Activated T-cell treated with anti-CD3 and anti-CD28 coated beads, Interleukin-2, amount 50 U/mL, for 1 hour (primary cell): ENCODE data around the gene MPRIP.
"Not testable (repeated sequence)": the region's sequence is repeated elsewhere in the genome, so short reads cannot be mapped to it uniquely, and the experiment has no call there.

Source experiments
- DNase-seq: peaks from one replicate; pipeline ENCODE4 v3.0.0-alpha.2; 2020

MPRIP gene

DNA sequence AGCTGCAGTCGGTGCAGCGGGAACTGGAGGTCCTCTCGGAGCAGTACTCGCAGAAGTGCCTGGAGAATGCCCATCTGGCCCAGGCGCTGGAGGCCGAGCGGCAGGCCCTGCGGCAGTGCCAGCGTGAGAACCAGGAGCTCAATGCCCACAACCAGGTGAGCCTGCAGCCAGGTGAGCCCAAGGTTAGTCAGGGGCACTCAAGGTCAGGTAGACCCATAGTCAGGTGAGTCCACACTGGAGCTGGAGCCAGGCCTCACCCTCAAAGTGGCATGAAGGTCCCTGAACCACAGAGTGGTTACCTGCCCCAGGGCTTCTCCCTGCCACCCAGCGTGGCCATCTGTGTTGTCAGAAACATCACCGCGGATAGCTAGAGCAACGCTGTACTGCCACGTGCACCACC lies 131.7 kb downstream of the MPRIP start:
- DNase-seq = no peak

DNA sequence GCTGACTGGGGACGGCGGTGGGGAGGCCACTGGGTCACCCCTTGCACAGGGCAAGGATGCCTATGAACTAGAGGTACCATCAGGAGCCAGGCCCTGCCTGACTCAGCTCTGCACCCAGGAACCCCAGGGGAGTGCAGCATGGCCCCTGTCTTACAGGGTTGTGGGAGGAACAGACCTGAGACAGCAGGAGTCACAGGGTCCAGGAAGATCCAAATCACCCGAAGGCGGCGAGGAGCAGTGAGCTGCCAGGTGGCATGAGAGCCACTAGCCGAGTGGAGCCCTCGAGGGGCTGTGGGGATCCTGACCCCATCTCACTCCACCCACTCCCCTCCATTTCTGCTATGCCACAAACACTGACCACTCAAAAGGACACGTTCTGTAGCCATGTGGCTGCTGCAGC lies 133.1 kb downstream of the MPRIP start:
- no peak for DNase-seq

DNA sequence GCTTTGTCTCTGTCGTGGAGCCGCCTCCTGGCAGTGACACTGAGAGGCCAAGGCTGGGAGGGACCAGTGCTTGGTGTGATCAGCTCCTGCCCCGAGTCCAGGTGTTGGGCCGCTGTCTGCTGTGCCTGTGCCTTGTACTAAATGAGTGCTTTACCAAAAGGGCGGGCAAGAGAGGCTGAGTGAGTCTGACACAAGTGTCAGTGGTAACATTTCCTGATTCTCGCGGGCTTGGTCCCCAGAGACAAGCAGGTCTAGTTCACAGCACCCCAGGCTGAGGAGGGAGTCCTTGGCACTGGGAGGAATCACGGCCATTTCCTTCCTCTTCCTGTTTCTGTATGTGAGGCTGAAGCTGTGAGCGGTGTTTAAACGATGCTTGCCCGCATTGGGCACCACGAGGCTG lies 133.7 kb downstream of the MPRIP start:
- DNase-seq = no peak

DNA sequence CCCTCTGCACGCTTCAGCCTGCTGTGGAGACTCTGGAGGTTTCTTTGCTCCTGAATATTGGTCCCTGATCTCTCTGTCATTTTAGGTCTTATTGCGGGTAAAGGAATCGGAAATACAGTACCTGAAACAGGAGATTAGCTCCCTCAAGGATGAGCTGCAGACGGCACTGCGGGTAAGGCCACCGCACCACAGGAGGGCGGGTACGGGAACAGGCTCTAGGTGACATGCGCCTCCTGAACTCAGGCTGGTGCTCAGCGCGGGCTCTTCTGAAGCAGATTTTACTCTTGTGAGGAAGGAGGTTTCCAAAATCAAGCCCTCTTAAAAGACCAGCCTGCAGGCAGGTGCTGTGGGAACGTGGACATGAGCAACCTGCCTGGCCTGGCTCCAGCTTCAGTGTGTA lies 134.1 kb downstream of the MPRIP start:
- no peak for DNase-seq

DNA sequence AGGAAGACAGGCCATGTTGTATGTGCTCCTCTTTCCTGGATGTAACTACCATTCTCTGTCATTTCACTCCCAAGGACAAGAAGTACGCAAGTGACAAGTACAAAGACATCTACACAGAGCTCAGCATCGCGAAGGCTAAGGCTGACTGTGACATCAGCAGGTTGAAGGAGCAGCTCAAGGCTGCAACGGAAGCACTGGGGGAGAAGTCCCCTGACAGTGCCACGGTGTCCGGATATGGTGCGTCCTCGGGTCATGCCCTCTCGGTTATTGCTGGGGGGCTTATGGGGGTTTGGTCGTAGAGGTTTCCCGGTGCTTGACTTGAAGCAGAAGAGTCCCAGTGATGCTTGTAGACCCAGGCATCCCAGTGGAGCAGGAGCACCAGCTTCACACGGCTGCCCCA lies 134.9 kb downstream of the MPRIP start:
- no peak for DNase-seq

DNA sequence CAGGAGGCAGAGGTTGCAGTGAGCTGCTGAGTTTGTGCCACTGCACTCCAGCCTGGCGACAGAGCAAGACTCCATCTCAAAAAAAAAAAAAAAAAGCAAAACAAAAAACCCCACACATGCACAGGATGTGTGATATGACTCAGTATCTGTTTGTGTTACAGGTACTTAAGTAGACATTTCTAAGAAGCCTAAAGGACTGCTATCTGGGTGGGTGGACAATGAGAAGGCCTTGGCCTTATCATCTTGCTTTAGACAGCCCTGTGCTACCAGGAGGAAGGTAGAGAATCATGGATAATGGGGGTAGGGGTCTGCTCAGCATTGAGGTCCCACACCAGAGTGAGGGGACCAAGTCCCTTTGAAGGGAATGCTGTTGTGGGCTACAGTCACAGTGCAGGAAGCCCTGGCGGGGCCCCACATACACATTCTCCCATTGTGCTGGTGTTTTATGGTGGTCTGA lies 137.1 kb downstream of the MPRIP start:
- peak; percentile 46 for DNase-seq

DNA sequence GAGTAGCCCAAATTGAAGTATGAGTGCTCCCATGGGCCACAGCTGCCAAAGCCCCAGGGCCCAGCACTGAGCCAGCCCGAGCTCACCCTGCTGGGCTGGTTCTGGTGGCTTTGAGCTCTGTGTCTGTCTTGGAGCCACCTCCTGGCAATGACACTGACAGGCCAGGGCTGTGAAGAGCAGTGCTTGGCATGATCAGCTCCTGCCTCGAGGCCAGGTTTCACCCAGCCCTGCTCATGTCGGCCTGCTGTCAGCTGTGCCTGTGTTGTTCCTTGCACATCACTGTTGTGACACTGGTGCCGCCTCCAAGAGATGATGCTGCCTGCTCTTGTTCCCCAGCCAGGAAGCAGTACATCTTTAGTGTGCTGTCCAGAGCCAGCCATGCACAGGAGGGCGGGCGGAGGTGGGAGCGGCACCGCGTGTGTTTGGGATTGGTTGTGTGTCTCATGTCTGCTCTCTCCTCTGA lies 137.9 kb downstream of the MPRIP start:
- peak; percentile 45 for DNase-seq

DNA sequence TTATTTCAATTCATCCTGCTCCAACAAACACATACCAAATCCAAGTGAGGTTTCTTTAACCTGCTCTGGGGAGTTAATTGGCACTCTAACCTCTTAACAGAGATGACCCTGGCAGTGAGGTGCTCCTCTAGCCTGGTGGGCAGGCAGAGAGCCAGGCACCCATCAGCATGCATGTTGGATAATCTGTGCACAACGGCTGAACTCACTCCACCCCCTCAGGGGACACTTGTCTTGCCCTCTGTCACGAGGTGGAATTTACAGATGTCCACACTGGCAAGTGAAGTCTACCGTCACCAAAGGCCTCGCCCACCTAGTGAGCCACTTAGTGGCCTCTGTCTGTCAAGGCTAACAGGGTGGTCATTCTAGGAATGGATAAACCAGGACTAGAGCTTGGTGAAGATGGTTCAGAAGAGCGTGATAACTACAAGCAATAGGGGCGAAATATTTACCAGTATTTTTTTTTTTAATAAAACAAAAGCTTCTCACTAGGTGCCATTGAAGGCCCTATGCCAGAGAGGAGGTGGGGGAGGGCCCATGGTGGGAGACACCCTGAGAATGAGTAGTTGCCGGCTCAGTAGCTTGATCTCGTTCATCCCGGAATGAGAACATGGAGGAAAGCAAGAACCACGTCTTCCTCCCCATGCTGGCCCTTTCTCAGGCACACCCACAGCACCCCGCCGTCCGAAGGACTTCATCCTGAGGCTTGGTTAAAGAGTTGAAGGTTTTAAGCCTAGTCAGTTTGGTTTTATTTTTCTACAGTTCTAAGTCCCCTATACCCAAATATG lies 138.7 kb downstream of the MPRIP start:
- DNase-seq = no peak

DNA sequence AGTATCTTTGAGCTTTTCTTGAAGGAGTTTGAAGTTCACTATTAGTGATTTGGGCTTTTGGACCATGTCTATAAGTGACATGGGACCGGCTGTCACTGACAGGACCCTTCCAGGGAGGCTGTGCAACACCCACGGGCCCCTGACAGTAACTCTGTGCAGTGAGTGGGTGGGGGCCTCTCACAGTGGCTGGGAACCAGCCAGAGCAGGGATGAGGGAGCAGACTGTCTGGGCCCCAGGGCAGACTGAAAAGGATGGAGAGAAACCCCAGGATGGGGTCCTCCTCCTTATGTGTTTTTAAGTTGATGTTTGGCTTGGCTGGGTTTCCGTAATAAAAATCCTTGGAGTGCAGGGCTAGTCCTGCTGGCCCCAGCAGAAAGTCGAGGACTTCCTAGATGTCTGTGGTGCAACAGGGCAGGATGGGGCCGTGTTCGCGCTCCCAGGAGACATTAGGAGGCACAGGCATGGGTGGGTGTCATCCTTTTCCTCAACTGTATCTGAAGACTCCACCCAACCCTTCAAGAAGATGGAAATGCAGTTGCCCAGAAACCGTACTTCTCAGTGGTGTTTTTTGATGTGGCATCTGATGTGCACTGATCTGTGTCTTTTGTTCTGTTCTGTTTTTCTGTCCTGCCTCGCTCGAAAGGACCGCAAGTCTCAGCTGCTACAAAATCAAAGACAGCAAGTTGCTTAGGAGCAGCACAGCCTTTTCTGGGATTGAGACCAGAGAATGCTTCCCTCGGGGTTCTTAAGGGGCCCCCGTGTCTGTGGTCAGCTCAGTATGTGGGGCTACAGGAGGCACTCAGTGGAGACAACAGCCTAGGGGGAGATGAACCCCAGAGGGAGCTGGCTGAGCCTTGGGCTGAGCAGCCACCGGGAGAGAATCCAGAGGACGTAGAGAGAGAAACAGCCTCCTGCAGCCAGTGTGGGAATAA lies 139.7 kb downstream of the MPRIP start:
- peak; percentile 51 for DNase-seq

DNA sequence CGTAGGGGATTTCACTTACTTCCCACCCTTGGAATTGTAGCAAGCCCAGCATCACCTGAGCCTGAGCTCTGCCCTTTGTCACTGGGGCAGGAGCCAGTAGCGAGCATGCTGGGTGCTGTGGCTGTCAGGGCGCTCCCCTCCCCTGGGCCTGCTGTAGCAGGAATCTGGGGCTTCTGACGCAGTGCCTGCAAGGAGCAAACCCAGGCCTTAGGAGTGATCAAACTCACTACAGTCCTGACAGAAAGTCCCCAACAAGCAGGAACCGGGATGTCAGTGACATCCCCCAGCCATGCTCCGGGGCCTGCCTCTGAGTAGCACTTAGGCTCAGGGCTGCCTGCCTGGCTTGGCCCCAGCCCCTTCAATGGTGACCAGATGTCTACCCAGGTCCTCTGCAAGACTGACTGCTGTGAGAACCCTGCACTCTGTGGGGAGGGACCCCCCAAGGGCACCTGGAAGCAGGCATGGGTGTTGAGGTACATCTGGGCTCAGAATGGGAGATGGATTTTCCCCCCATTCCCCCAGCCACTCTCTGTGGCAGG lies 140.4 kb downstream of the MPRIP start:
- no peak for DNase-seq

DNA sequence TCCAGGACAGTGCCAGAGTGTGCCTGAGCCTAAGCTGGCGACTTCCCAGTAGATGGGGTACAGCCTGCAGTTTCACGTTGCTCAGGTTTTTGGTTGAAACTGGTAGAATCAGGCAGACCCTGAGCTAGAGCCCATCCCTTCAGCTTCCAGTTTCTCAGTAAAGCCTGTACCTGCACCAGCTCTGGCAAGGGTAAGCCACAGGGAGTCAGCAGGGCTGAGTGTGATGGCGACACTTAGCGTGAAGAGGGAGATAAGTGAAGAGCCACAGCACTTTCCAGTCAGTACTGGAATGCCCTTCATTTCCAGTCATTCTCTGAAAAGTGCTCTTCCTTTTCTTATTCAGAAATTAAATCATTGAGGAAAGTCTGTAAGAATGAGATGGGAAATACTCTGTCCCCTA lies 141.5 kb downstream of the MPRIP start:
- DNase-seq = no peak

DNA sequence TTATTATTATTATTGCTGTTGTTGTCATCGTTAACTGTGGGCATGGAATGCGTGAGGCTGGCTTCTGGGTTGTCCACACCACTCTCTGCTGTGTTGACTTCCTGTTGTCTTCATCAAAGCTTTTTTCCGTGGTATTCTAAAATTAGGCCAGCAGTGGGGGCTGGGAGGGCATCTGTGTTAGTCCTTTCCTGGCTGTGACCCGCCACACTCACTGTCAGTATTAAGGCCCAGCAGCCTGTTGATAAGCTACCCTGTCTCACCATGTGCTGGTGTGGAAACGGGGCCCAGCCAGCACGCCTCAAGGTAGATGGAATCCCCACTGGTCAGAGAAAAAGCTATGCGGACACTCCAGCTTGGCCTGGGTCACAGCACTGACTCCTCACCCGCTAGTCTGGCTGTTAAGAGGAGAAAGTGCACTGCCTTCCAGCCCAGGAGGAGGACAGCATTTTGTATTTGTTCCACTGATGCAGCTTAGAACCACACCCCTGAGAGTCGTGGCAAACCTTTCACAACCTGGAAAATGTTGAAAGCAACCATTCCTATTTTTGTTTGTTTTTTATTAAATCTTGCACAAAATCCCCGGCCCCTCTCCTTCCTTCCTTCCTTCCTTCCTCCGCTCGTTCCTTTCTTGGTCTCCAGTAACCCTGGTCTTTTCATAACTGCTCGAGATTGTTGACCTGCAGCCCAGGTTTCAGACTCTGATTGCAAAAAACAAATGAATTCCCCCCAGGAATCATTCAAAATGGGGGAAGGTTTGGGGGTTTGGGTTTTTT lies 142.9 kb downstream of the MPRIP start:
- DNase-seq = not testable (repeated sequence)

DNA sequence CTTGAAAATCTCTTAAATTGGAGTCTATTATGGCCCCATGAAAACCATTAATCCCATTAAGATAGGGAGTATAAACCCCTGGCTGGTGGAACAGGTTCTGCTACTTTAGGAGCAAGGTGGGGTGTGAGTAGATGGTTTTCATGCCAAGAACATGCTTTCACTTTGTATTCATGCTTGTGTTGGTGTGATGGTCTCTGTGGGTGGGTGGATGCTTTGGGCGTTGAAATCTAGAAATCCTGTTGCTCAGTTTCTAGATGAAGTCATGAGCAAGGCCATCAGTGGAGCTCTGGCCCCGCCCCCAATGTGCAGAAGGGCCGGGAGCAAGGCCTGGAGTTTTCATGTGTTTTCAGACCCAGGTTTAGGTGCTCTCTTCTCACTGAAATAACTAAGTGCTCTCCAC lies 143.8 kb downstream of the MPRIP start:
- DNase-seq = no peak

DNA sequence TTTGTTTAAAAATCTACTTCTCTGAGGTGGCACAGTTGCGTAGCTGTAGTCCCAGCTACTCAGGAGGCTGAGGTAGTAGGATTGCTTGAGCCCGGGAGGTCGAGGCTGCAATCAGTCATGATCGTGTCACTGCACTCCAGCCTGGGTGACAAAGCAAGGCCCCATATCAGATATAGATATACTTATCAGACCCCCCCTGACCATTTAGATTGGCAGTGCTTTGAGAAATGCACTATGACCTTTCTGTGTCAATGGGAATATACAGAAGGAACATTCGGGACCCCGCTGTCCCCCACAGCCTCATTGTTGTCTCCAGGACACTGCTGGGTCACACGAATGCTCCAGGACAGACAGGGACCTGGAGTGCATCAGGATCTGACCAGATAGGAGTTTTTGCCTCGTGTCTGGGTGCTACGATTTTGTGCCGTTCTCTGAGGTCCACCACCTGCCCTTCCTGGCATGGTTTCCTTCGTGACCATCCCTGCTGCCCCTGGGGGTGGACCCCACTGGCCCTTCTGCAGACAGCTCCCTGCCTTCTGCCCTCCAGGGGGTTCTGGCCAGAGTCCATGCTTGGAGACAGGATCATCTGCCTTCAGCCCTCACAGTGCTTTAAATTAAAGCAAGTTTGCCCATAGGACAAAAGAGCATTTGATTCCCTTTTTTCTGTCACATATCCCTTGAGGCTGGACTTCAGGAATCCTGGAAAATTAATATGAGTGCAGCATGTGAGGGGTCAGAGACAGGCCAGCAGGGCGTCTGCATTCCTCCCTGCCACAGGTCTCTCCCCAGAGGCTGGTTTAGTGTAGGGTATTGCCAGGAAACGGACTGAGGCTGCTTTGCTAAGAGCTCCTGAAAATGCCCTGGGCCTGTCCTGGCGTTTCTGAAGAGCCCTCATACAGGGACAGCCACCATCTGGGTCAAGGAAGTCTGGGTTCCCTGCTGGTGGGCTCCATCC lies 144.6 kb downstream of the MPRIP start:
- DNase-seq = no peak

DNA sequence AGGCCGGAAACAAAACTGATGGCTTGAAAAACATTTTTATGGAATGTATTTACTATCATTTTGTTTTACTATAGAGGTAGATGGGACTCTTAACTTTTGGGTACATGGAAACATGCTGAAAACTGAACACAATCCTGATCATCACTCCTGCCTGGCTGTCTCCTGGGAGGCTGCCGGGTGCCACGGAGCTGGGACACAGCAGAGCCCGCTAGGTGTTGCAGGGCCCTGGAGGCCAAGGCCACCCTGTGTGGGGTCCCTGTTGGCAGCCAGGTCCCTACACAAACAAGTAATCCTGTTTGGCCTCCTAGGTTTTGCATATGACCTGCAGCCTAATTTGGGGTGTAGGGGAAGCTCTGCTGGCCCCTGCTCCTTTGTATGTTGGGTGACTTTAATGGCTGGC lies 146.3 kb downstream of the MPRIP start:
- no peak for DNase-seq

DNA sequence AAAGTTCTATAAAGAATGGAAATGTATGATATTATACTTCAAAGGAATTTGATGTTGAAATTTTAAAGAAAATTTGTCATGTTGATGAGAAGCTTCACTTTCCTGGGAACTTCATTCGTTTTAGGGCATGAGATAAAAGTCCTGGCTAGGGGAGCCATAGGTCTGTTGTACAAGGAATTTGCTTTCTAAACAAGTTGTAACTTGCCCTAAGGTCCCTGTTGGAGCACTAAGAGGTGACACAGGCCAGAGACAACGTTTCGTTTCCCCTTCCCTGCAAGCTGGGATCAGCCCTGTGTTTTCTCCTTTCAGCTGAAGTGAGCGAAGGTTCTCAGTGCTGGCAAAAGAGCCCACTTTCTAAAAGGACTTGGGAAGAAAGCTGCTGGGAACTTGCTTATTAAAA lies 147.3 kb downstream of the MPRIP start:
- no peak for DNase-seq

DNA sequence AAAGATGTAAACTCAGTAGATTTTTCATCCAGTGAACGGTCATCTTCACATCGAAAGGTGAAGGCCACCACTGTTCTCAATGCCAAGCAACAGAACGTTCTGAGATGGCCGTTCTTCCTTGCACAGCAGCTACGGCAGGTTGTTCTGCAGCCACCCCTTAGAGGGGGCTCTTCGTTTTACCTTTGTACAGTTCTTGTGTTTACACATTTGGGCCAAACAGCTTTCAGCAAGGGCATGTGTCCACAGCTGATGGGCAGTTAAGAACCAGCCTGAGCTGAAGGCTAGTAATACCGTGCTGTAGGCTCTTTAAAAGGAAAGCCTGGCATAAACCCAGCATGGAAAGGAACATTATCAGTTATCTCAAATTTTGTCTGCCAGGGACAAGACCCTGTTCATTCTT lies 147.9 kb downstream of the MPRIP start:
- DNase-seq = no peak

DNA sequence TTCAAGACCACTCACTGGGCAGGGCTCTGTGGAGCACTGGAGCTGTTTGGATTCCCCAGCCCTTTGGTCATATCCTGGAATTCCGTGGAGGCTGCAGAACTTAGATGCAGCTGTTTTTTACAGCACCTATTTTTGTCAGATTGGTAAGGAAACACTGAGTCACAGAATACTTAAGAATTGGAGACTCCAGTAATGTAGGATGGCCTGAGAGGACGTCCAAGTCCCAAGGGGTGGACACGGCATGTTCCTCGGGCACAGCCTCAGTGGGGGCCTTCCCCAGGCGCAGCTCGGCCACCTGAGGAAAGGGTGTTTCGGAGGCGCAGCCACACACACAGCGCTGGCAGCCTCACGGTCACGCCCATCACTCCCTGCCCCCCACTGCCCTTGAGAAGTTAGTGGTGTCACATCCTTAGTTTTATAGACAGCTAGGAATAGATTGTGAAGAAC lies 149.1 kb downstream of the MPRIP start:
- DNase-seq = no peak

DNA sequence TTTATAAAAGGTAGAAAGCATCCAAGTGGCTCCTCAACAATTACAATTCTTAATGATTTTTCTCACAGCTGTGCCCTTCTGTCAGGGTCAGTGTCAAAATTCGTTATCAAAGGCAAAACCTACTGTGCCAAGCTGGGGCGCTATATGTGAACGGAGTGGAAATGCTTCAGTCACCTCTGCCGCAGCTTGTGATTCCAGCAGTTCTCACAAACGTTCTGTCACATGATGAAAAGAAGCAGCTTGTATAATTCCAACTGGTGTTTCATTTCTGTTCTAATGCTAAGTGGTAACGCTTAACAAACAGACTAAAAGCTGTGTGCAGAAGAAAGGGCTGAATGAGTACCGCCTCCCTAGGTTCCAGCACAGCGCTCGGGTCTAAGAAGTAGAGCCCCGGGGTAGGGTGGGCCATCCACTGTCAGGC lies 149.7 kb downstream of the MPRIP start:
- no peak for DNase-seq

DNA sequence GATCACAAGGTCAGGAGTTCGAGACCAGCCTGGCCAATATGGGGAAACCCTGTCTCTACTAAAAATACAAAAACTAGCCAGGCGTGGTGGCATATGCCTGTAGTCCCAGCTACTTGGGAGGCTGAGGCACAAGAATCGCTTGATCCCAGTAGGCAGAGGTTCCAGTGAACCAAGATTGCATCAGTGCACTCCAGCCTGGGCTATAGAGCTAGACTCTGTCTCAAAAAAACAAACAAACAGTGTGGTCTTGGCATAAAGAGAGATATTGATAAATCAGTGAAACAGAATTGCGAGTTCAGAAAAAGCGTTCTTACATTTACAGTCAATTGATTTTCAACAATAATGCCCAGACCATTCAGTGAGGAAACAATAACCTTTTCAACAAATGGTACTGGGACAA lies 153.2 kb downstream of the MPRIP start:
- DNase-seq = not testable (repeated sequence)

DNA sequence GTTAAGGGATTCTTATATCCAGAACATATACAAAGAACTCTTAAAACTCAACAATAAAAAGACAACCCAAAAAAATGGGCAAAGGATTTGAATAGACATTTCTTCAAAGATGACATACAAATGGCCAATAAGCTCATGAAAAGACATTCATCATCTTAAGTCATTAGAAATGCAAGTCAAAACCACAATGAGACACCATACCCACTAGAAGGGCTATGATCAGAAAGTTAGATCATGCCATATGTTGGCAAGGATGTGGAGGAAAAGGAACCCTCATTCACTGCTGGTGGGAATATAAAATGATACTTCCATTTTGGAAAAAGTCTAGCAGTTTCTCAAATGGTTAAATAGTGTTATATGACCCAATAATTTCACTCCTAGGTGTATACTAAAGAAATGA lies 154.5 kb downstream of the MPRIP start:
- no peak for DNase-seq

DNA sequence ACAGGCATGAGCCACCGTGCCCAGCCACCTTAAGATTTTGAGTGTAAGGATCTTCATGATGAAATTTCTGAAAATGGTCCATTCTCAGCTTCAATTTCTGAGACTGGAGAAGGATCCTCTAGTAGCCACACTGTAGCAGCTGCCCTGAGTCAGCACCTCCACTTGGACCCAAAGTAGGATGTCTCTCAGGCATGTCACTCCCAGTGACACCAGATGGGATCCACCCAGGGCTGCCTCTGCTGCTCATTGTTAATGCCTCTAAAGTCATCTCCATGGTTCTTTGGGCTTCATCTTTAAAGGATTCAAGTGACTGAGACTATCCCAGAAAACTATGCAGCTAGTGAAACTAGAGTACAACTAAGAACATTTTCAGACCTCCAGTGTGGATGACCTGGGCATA lies 156.0 kb downstream of the MPRIP start:
- DNase-seq = no peak
